ENCODE results near the gene BACH2. TPM values are rescaled to one million over a fixed set of nuclear protein-coding genes. Genes with fewer than 3 reads are reported as not detected.

Gene BACH2
- total RNA-seq, 4 donors from 2014 or later = 8.5 to 20.0 (median 13.3) TPM

GRCh38 chr6:90101403-90101802 is 195.2 kb downstream of the BACH2 start:
- Histone ChIP-seq H3K27ac (no peak overlapping the region), H3K9me3 (no peaks in the 10 kb centered on the region), H3K4me3 (no peak overlapping the region), H3K4me1 (peaks cover 22% of the 10 kb centered on the region), H3K36me3 (no peaks in the 10 kb centered on the region), H3K27me3 (no peaks in the 10 kb centered on the region)
- no peak for DNase-seq (ENCODE audit: low spot score in 2 of 2)
- 92% methylated on average over 1 of the region's 1 CpG for WGBS
- TF ChIP-seq CTCF (IDR thresholded peaks at IDR 0.05) (no peak), POLR2AphosphoS5 (IDR thresholded peaks at IDR 0.05) (no peak), POLR2A (IDR thresholded peaks at IDR 0.05) (no peak), EP300 (IDR thresholded peaks at IDR 0.05) (no peak)

DNA sequence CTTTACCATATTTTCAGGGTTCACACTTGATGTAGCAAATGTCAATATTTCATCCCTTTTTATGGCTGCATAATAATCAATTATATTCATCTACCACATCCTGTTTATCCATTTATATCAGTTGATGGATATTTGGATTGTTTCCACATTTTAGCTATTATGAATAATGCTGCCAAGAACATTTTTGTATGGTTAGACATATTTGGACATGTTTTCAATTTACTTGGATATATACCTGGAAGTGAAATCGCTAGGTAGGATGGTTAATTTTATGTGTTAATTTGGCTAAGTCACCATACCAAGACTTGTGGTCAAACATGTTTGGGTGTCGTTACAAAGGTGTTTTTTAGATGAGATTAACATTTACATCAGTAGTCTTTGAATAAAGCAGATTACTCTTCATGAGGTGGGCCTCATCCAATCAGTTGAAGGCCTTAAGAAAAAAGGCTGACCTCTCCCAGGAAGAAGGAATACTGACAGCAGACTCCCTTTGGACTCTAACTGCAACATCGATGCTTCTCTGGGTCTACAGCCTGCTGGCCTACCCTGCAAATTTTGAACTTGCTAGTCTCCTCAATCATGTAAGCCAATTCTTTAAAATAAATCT is 196.5 kb downstream of the BACH2 start:
- Histone ChIP-seq H3K4me1 (peaks cover 22% of the 10 kb centered on the region), H3K4me3 (no peak overlapping the region), H3K27me3 (no peaks in the 10 kb centered on the region), H3K36me3 (no peaks in the 10 kb centered on the region), H3K9me3 (no peaks in the 10 kb centered on the region), H3K27ac (no peak overlapping the region)
- DNase-seq (ENCODE audit: low spot score in 2 of 2) = no peak
- TF ChIP-seq CTCF (IDR thresholded peaks at IDR 0.05) (no peak), POLR2AphosphoS5 (IDR thresholded peaks at IDR 0.05) (no peak), POLR2A (IDR thresholded peaks at IDR 0.05) (no peak), EP300 (IDR thresholded peaks at IDR 0.05) (no peak)
- 71% methylated on average over 3 of the region's 3 CpGs for WGBS

GRCh38 chr6:90098627-90099026 is 198.0 kb downstream of the BACH2 start:
- no peaks in the 10 kb centered on the region for H3K9me3 ChIP-seq
- H3K4me1 ChIP-seq = peaks cover 22% of the 10 kb centered on the region
- no peaks in the 10 kb centered on the region for H3K27me3 ChIP-seq
- WGBS = 39% methylated on average over 6 of the region's 6 CpGs
- H3K36me3 ChIP-seq = no peaks in the 10 kb centered on the region
- DNase-seq (ENCODE audit: low spot score in 2 of 2) = no peak
- TF ChIP-seq POLR2A (IDR thresholded peaks at IDR 0.05) (no peak), CTCF (IDR thresholded peaks at IDR 0.05) (no peak), EP300 (IDR thresholded peaks at IDR 0.05) (no peak), POLR2AphosphoS5 (IDR thresholded peaks at IDR 0.05) (no peak)
- peak overlapping the region; percentile 87 for H3K27ac ChIP-seq
- no peak overlapping the region for H3K4me3 ChIP-seq

DNA sequence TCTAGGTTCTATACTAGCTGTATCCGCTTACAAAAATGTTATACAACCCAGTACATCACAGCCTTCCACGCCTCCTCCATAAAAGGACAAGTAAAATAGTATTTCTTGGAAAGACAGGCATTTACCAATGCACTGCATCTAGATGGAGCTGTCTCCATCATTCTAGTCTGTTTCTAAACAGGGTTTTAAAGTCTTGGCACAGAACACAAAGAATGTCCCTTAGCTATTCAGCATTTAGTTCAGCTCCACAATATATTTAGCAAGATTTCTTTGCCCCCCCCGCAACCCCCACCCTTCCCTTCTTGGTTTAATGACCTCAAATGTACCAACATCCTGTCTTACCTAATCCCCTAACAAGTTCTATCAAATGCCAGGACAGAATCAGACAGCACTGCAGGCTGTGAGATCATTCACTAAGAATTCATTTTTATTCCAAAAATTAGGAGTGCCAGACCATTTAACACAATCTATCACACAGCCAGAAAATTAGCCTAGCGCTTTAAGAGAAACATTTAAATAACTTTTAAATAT is 198.6 kb downstream of the BACH2 start:
- Histone ChIP-seq H3K4me3 (no peak overlapping the region), H3K36me3 (no peaks in the 10 kb centered on the region), H3K27ac (peak overlapping the region; percentile 87), H3K4me1 (peaks cover 22% of the 10 kb centered on the region), H3K27me3 (no peaks in the 10 kb centered on the region), H3K9me3 (no peaks in the 10 kb centered on the region)
- TF ChIP-seq EP300 (IDR thresholded peaks at IDR 0.05) (no peak), POLR2AphosphoS5 (IDR thresholded peaks at IDR 0.05) (peak in 1 of 3 donors; percentile 29), CTCF (IDR thresholded peaks at IDR 0.05) (peak in 1 of 2 donors; percentile 34)
- DNase-seq (ENCODE audit: low spot score in 2 of 2) = peak; percentile 84 to 91
- 14% methylated on average over 4 of the region's 4 CpGs for WGBS

GRCh38 chr6:90097356-90097755 is 199.3 kb downstream of the BACH2 start:
- no peak for TF ChIP-seq POLR2AphosphoS5 (IDR thresholded peaks at IDR 0.05)
- no peak for TF ChIP-seq CTCF (IDR thresholded peaks at IDR 0.05)
- no peak for TF ChIP-seq EP300 (IDR thresholded peaks at IDR 0.05)
- no peak for TF ChIP-seq POLR2A (IDR thresholded peaks at IDR 0.05)
- H3K9me3 ChIP-seq = no peaks in the 10 kb centered on the region
- H3K27ac ChIP-seq = peak overlapping the region; percentile 58
- WGBS = 45% methylated on average over 7 of the region's 7 CpGs
- no peak for DNase-seq (ENCODE audit: low spot score in 2 of 2)
- H3K36me3 ChIP-seq = no peaks in the 10 kb centered on the region
- peaks cover 22% of the 10 kb centered on the region for H3K4me1 ChIP-seq
- no peaks in the 10 kb centered on the region for H3K27me3 ChIP-seq
- H3K4me3 ChIP-seq = no peak overlapping the region
